GM10266 (cell line): ENCODE data around the gene RELB.

Experiments
- DNase-seq: peaks from one replicate; pipeline ENCODE4 v3.0.0; 2012; ENCODE audit errors: extremely low spot score
- CTCF ChIP-seq: IDR thresholded peaks from 2 replicates; pipeline ENCODE4 v1.5.1; 2012; ENCODE audit warnings: mild to moderate bottlenecking, low read depth; ENCODE audit not compliant: control insufficient read depth, insufficient read depth; ENCODE audit errors: missing control alignments

RELB gene

GRCh38 chr19:45049073-45049736 lies 47.9 kb downstream of the RELB start:
- DNase-seq, result no peak
- no peak for TF ChIP-seq CTCF

GRCh38 chr19:45050036-45050435 lies 48.8 kb downstream of the RELB start:
- no peak for TF ChIP-seq CTCF
- DNase-seq, result no peak

DNA sequence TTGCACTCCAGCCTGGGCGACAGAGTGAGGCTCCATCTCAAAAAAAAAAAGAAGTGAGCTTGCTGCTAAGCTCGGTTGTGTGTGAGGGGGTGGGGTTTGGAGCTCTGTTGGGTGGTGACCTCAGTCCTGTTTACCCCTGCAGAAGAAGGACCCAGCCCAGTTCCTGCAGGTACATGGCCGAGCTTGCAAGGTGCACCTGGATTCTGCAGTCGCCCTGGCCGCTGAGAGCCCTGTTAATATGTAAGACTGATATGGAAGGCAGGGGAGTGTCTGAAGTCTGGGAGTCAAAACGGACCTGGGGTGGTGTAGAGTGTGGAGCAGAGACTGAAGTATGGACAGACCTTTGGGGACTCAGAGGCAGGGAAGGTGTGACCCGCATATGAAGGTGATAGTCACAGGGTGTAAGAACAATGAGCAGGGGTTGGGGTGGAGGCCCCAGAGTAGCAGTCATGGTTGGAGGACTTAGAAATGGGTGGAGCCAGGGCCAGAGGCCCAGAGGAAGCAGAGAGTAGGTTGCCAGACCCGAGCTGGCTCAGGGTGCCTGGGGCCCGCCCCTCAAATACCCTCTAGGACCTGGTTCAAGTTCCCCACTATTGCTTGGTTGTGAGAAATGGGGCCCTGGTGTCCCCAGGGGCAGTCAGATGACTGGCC lies 50.8 kb downstream of the RELB start:
- no peak for TF ChIP-seq CTCF
- no peak for DNase-seq

GRCh38 chr19:45056831-45057230 lies 55.6 kb downstream of the RELB start:
- no peak for TF ChIP-seq CTCF
- no peak for DNase-seq

DNA sequence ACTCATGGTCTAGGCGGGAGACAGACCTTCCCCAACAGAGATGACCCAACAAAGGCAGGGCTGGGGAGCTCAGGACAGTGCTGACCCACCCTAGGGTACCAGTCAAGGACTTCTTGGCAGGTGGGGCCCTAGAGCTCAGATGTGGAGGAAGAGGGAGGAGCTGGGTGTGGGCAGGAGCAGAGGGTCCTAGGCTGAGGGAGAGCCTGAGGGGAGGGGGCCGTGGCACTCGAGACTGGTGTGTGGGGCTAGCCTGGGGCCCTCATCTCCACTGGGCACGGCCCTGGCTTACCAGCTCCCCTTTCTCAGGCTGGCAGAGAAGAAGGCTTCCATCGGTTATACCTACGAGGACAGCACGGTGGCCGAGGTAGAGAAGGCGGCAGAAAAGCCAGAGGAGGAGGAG lies 56.2 kb downstream of the RELB start:
- no peak for TF ChIP-seq CTCF
- DNase-seq, result no peak

GRCh38 chr19:45058622-45059159 lies 57.4 kb downstream of the RELB start:
- DNase-seq, result no peak
- no peak for TF ChIP-seq CTCF
